Loucy (cell line): ENCODE measurements around the gene ZSCAN30.
"Not testable (repeated sequence)": the region's sequence is repeated elsewhere in the genome, so short reads cannot be mapped to it uniquely, and the experiment has no call there.

Source experiments
- H2AFZ ChIP-seq: fragments of 200-600 bp; sonication (generic); 2 replicates; pipeline ENCODE4 v1.6.0; 2016; ENCODE audit warnings: antibody characterized with exemption, mild to moderate bottlenecking, low read length, moderate library complexity
- H3F3A ChIP-seq: fragments of 200-600 bp; 2 replicates; pipeline ENCODE4 v1.6.0; 2016; ENCODE audit warnings: antibody characterized with exemption, low read depth, mild to moderate bottlenecking
- H3K27me3 ChIP-seq: fragments of 200-600 bp; sonication (generic); 2 replicates; pipeline ENCODE4 v1.6.1; 2014; ENCODE audit warnings: low read length, mild to moderate bottlenecking; ENCODE audit not compliant: insufficient read depth, poor library complexity, severe bottlenecking
- H3K36me3 ChIP-seq: fragments of 200-600 bp; sonication (generic); 2 replicates; pipeline ENCODE4 v1.6.1; 2016; ENCODE audit warnings: low read length; ENCODE audit not compliant: insufficient read depth
- H3K4me1 ChIP-seq: fragments of 200-600 bp; sonication (generic); 2 replicates; pipeline ENCODE4 v1.5.1; 2014; ENCODE audit warnings: low read length, mild to moderate bottlenecking; ENCODE audit not compliant: insufficient read depth, poor library complexity, severe bottlenecking
- H3K4me2 ChIP-seq: fragments of 200-600 bp; sonication (generic); 2 replicates; pipeline ENCODE4 v1.6.0; 2014; ENCODE audit warnings: antibody characterized with exemption, low read length, low read depth, mild to moderate bottlenecking; ENCODE audit not compliant: poor library complexity, severe bottlenecking
- H3K4me3 ChIP-seq: fragments of 200-600 bp; sonication (generic); 2 replicates; pipeline ENCODE4 v1.5.1; 2014; ENCODE audit warnings: low read length, mild to moderate bottlenecking, mixed read lengths; ENCODE audit not compliant: poor library complexity, severe bottlenecking
- H3K79me2 ChIP-seq: fragments of 200-600 bp; sonication (generic); 2 replicates; pipeline ENCODE4 v1.6.1; 2014; ENCODE audit warnings: low read length; ENCODE audit not compliant: insufficient read depth
- H3K9ac ChIP-seq: fragments of 200-600 bp; sonication (generic); 2 replicates; pipeline ENCODE4 v1.6.0; 2014; ENCODE audit warnings: mild to moderate bottlenecking, low read depth, low read length, moderate library complexity; ENCODE audit not compliant: poor library complexity, severe bottlenecking
- H3K9me2 ChIP-seq: fragments of 200-600 bp; sonication (generic); replicated peaks from 2 replicates; pipeline ENCODE4 v1.6.1; 2016; ENCODE audit warnings: low read depth, low read length, mixed read lengths
- H3K9me3 ChIP-seq: fragments of 200-600 bp; sonication (generic); 2 replicates; pipeline ENCODE4 v1.6.1; 2014; ENCODE audit warnings: mild to moderate bottlenecking, antibody characterized with exemption, low read length, low read depth; ENCODE audit not compliant: insufficient read depth
- H4K20me1 ChIP-seq: fragments of 200-600 bp; sonication (generic); 2 replicates; pipeline ENCODE4 v1.6.0; 2014; ENCODE audit warnings: antibody characterized with exemption, low read length, mild to moderate bottlenecking; ENCODE audit not compliant: insufficient read depth, poor library complexity, severe bottlenecking
- CTCF ChIP-seq: fragments of 200-600 bp; sonication (generic); conservative IDR thresholded peaks from 2 replicates; pipeline ENCODE4 v1.5.1; 2014; ENCODE audit warnings: mild to moderate bottlenecking, antibody characterized with exemption, low read length
- EZH2phosphoT487 ChIP-seq: fragments of 200-600 bp; IDR thresholded peaks from 2 replicates; pipeline ENCODE4 v1.6.1; 2018; ENCODE audit warnings: antibody characterized with exemption, mild to moderate bottlenecking, moderate library complexity, borderline replicate concordance

ZSCAN30 gene

GRCh38 chr18:35220424-35220823 is 69.6 kb downstream of the ZSCAN30 start:
- H3K79me2 ChIP-seq = no peaks in the 10 kb centered on the region
- H2AFZ ChIP-seq = no peak overlapping the region
- no peaks in the 10 kb centered on the region for H3K36me3 ChIP-seq
- no peaks in the 10 kb centered on the region for H3K4me1 ChIP-seq
- TF ChIP-seq EZH2phosphoT487 (no peak), CTCF (no peak)
- no peak overlapping the region for H3K4me3 ChIP-seq
- no peaks in the 10 kb centered on the region for H3K27me3 ChIP-seq
- no peaks in the 10 kb centered on the region for H4K20me1 ChIP-seq
- no peaks in the 10 kb centered on the region for H3K9me3 ChIP-seq
- no peaks in the 10 kb centered on the region for H3K9me2 ChIP-seq
- H3F3A ChIP-seq = no peaks in the 10 kb centered on the region
- H3K9ac ChIP-seq = no peak overlapping the region
- no peak overlapping the region for H3K4me2 ChIP-seq

- H3K9ac ChIP-seq, H3K27me3 ChIP-seq, H2AFZ ChIP-seq, H3F3A ChIP-seq, H3K36me3 ChIP-seq, H3K4me2 ChIP-seq, H3K9me2 ChIP-seq, H3K4me1 ChIP-seq, H4K20me1 ChIP-seq, H3K79me2 ChIP-seq, H3K4me3 ChIP-seq, H3K9me3 ChIP-seq: not testable (repeated sequence)
These were observed 70.7 kb downstream of the ZSCAN30 start for GRCh38 chr18:35219331-35219730.

GRCh38 chr18:35216611-35217010 is 73.4 kb downstream of the ZSCAN30 start:
- H3K27me3 ChIP-seq, H3K9me2 ChIP-seq, H2AFZ ChIP-seq, H3K4me3 ChIP-seq, H4K20me1 ChIP-seq, H3K9ac ChIP-seq, H3K9me3 ChIP-seq, H3K4me1 ChIP-seq, H3F3A ChIP-seq, H3K36me3 ChIP-seq, H3K4me2 ChIP-seq, H3K79me2 ChIP-seq: not testable (repeated sequence)

- no peak overlapping the region for H3K9ac ChIP-seq
- H4K20me1 ChIP-seq = no peaks in the 10 kb centered on the region
- no peaks in the 10 kb centered on the region for H3K27me3 ChIP-seq
- H3K9me2 ChIP-seq = no peaks in the 10 kb centered on the region
- no peak overlapping the region for H3K4me3 ChIP-seq
- TF ChIP-seq CTCF = no peak
- TF ChIP-seq EZH2phosphoT487 = no peak
- H3K36me3 ChIP-seq = no peaks in the 10 kb centered on the region
- H2AFZ ChIP-seq = peak overlapping the region; percentile 4; the same call in 1 of the 2 replicates
- no peak overlapping the region for H3K4me2 ChIP-seq
- no peaks in the 10 kb centered on the region for H3F3A ChIP-seq
- no peaks in the 10 kb centered on the region for H3K4me1 ChIP-seq
- H3K79me2 ChIP-seq = no peaks in the 10 kb centered on the region
- H3K9me3 ChIP-seq = no peaks in the 10 kb centered on the region
These were observed 75.0 kb downstream of the ZSCAN30 start for GRCh38 chr18:35215026-35215425.

- not testable (repeated sequence) for H3K9ac ChIP-seq, H3K36me3 ChIP-seq, H3K4me3 ChIP-seq, H3F3A ChIP-seq, H3K79me2 ChIP-seq, H3K4me1 ChIP-seq, H3K27me3 ChIP-seq, H2AFZ ChIP-seq, H3K9me3 ChIP-seq, H3K9me2 ChIP-seq, H4K20me1 ChIP-seq, H3K4me2 ChIP-seq
These were observed 84.1 kb downstream of the ZSCAN30 start for GRCh38 chr18:35205746-35206458.
